ENCODE data around the gene OR12D2. TPM values are rescaled to one million over a fixed set of nuclear protein-coding genes. Genes with fewer than 3 reads are reported as not detected.
"Not testable (repeated sequence)": the region's sequence is repeated elsewhere in the genome, so short reads cannot be mapped to it uniquely, and the experiment has no call there.

OR12D2 gene
- polyA plus RNA-seq (2012; ENCODE audit: insufficient read depth, insufficient read length, low read depth) = not detected

GRCh38 chr6:29395331-29395730 lies at the start of gene OR12D2:
TSS of gene OR12D2 (plus strand) at chr6:29395631. CDS start at chr6:29396700, 1,069 bp downstream.
- no peaks in the 10 kb centered on the region for H3K4me1 ChIP-seq
- H3K27me3 ChIP-seq = no peaks in the 10 kb centered on the region
- no peak for DNase-seq
- no peak for TF ChIP-seq CTCF (IDR thresholded peaks at IDR 0.05; ENCODE audit: low read depth, low read length)
- no peaks in the 10 kb centered on the region for H3K36me3 ChIP-seq
- no peaks in the 10 kb centered on the region for H3K9me3 ChIP-seq
- H3K4me3 ChIP-seq (ENCODE audit: low read depth, low read length) = no peak within 1 kb of the TSS

- H3K36me3 ChIP-seq; H3K9me3 ChIP-seq; DNase-seq; H3K4me1 ChIP-seq; H3K27me3 ChIP-seq; H3K4me3 ChIP-seq (ENCODE audit: low read depth, low read length): not testable (repeated sequence)
Measured at GRCh38 chr6:29349348-29349747, 46.1 kb upstream of the OR12D2 start.

- no peaks in the 10 kb centered on the region for H3K9me3 ChIP-seq
- H3K27me3 ChIP-seq = no peaks in the 10 kb centered on the region
- no peak for TF ChIP-seq CTCF (IDR thresholded peaks at IDR 0.05; ENCODE audit: low read depth, low read length)
- no peak for DNase-seq
- H3K36me3 ChIP-seq = no peaks in the 10 kb centered on the region
- H3K4me1 ChIP-seq = no peaks in the 10 kb centered on the region
- no peak overlapping the region for H3K4me3 ChIP-seq (ENCODE audit: low read depth, low read length)
Measured at GRCh38 chr6:29354980-29355379, 40.5 kb upstream of the OR12D2 start.

- no peaks in the 10 kb centered on the region for H3K4me1 ChIP-seq
- no peak for TF ChIP-seq CTCF (IDR thresholded peaks at IDR 0.05; ENCODE audit: low read depth, low read length)
- no peaks in the 10 kb centered on the region for H3K9me3 ChIP-seq
- no peak for DNase-seq
- no peaks in the 10 kb centered on the region for H3K36me3 ChIP-seq
- no peaks in the 10 kb centered on the region for H3K27me3 ChIP-seq
- H3K4me3 ChIP-seq (ENCODE audit: low read depth, low read length) = no peak overlapping the region
Measured at GRCh38 chr6:29355603-29356002, 39.8 kb upstream of the OR12D2 start.

- DNase-seq = no peak
- Histone ChIP-seq H3K27me3 (no peaks in the 10 kb centered on the region), H3K4me1 (no peaks in the 10 kb centered on the region), H3K36me3 (no peaks in the 10 kb centered on the region), H3K9me3 (no peaks in the 10 kb centered on the region), H3K4me3 (ENCODE audit: low read depth, low read length) (no peak within 1 kb of the TSS)
- TF ChIP-seq CTCF (IDR thresholded peaks at IDR 0.05; ENCODE audit: low read depth, low read length) = no peak
Measured at GRCh38 chr6:29368765-29369164, 26.7 kb upstream of the OR12D2 start, which contains the start of gene OR5V1. TSS of gene OR5V1 (minus strand) at chr6:29368865. CDS start at chr6:29356195, 12,670 bp downstream.

- Histone ChIP-seq H3K4me3 (ENCODE audit: low read depth, low read length) (no peak within 1 kb of the TSS), H3K27me3 (no peaks in the 10 kb centered on the region), H3K4me1 (no peaks in the 10 kb centered on the region), H3K36me3 (no peaks in the 10 kb centered on the region), H3K9me3 (no peaks in the 10 kb centered on the region)
- no peak for TF ChIP-seq CTCF (IDR thresholded peaks at IDR 0.05; ENCODE audit: low read depth, low read length)
- no peak for DNase-seq
Measured at GRCh38 chr6:29375191-29375590, 20.2 kb upstream of the OR12D2 start, which contains the start of gene OR12D3. TSS of gene OR12D3 (minus strand) at chr6:29375291. CDS start at chr6:29375287, 4 bp downstream.

GRCh38 chr6:29376003-29376402 lies 19.4 kb upstream of the OR12D2 start:
- H3K27me3 ChIP-seq = no peaks in the 10 kb centered on the region

More at GRCh38 chr6:29376003-29376402, 19.4 kb upstream of the OR12D2 start:
- Histone ChIP-seq H3K4me3 (ENCODE audit: low read depth, low read length) (no peak overlapping the region), H3K9me3 (no peaks in the 10 kb centered on the region), H3K4me1 (no peaks in the 10 kb centered on the region), H3K36me3 (no peaks in the 10 kb centered on the region)
- DNase-seq = no peak
- TF ChIP-seq CTCF (IDR thresholded peaks at IDR 0.05; ENCODE audit: low read depth, low read length) = no peak
